A549 (cell line): ENCODE results near the gene SMAD3. TPM values are rescaled to one million over a fixed set of nuclear protein-coding genes. Genes with fewer than 3 reads are reported as not detected.

Experiments used
- ATAC-seq, 2 experiments: fragments of 200-7000 bp in 1 of 2; fragments of >200 bp in 1 of 2; cut with Nextera tagmentation in 1 of 2; cut with Tn5 transposase in 1 of 2; 3 replicates each; pipeline versions ENCODE4 v1.8.0 to v1.9.1; 2018 to 2020; ENCODE audit warnings: mild to moderate bottlenecking in 1 of 2, moderate library complexity in 1 of 2
- CTCF ChIA-PET: fragments of 300-600 bp; sonication (Branson Sonifier 250); formaldehyde crosslinking; extraction: SDS; loops from one replicate; lab custom pipeline; 2021; ENCODE audit warnings: antibody characterized with exemption, inconsistent platforms; lab: Yijun Ruan, JAX
- POLR2A ChIA-PET: fragments of 350-600 bp; formaldehyde crosslinking; extraction: SDS; loops from one replicate; lab custom pipeline; 2021; ENCODE audit warnings: antibody characterized with exemption, inconsistent platforms; lab: Yijun Ruan, JAX
- DNase-seq, 2 experiments: peaks; one replicate each; pipeline versions ENCODE4 v3.0.0 to v3.0.0-alpha.2; 2011 to 2016; ENCODE audit warnings: low read depth in 1 of 2, low spot score in 1 of 2
- FAIRE-seq: peaks from 2 replicates; lab custom pipeline; 2011; peaks lifted over from hg19 to GRCh38; lab: Jason Lieb, UNC
- H3K27ac ChIP-seq, 2 experiments: fragments of >200 bp; sonication (Bioruptor Twin); formaldehyde crosslinking; 3 replicates each; pipeline ENCODE4 v1.5.1; 2016 to 2017
- H3K4me1 ChIP-seq: fragments of >200 bp; sonication (Bioruptor Twin); formaldehyde crosslinking; 3 replicates; pipeline ENCODE4 v1.6.1; 2016
- H3K4me2 ChIP-seq: fragments of >200 bp; sonication (Bioruptor Twin); formaldehyde crosslinking; 3 replicates; pipeline ENCODE4 v1.6.1; 2016
- H3K4me3 ChIP-seq: fragments of >200 bp; sonication (Bioruptor Twin); formaldehyde crosslinking; 3 replicates; pipeline ENCODE4 v1.5.1; 2016
- H3K9me3 ChIP-seq: fragments of >200 bp; sonication (Bioruptor Twin); formaldehyde crosslinking; 3 replicates; pipeline ENCODE4 v1.6.1; 2016
- BHLHE40 ChIP-seq: IDR thresholded peaks from 2 replicates; pipeline ENCODE4 v1.6.1; 2012; ENCODE audit warnings: low read depth, low read length, inconsistent platforms
- CBX8 ChIP-seq: fragments of 200-600 bp; sonication (generic); IDR thresholded peaks from 2 replicates; pipeline ENCODE4 v1.6.1; 2016
- CEBPB ChIP-seq, 2 experiments: fragments of >200 bp in 1 of 2; sonication (Bioruptor Twin) in 1 of 2; formaldehyde crosslinking in 1 of 2; IDR thresholded peaks; 2 replicates each; pipeline ENCODE4 v1.6.1; 2012 to 2016
- CHD2 ChIP-seq: fragments of 150-350 bp; IDR thresholded peaks from 2 replicates; pipeline ENCODE4 v1.6.1; 2014; ENCODE audit warnings: low read length; ENCODE audit not compliant: partially characterized antibody
- EHF ChIP-seq: fragments of 250-450 bp; sonication (Bioruptor Pico); IDR thresholded peaks from 2 replicates; pipeline ENCODE4 v1.5.0; 2020; ENCODE audit warnings: mild to moderate bottlenecking
- FOSB ChIP-seq: fragments of 250-450 bp; sonication (Bioruptor Pico); IDR thresholded peaks from 2 replicates; pipeline ENCODE4 v1.5.0; 2020; ENCODE audit warnings: mild to moderate bottlenecking, moderate library complexity
- GATA3 ChIP-seq: IDR thresholded peaks from 2 replicates; pipeline ENCODE4 v1.6.1; 2012; ENCODE audit warnings: borderline replicate concordance
- HOXA7 ChIP-seq: fragments of 250-450 bp; sonication (Bioruptor Pico); IDR thresholded peaks from 2 replicates; pipeline ENCODE4 v1.5.0; 2020; ENCODE audit warnings: mild to moderate bottlenecking, moderate library complexity
- HOXB5 ChIP-seq: fragments of 250-450 bp; sonication (Bioruptor Pico); IDR thresholded peaks from 2 replicates; pipeline ENCODE4 v1.5.0; 2020; ENCODE audit warnings: mild to moderate bottlenecking, moderate library complexity
- KDM1A ChIP-seq: fragments of 200-600 bp; sonication (generic); IDR thresholded peaks from 2 replicates; pipeline ENCODE4 v1.6.1; 2016; ENCODE audit warnings: low read depth, mild to moderate bottlenecking
- MAZ ChIP-seq: fragments of 150-350 bp; IDR thresholded peaks from 2 replicates; pipeline ENCODE4 v1.6.1; 2014; ENCODE audit warnings: antibody characterized with exemption, low read depth, low read length, borderline replicate concordance
- MYC ChIP-seq: IDR thresholded peaks from 2 replicates; pipeline ENCODE4 v1.6.1; 2012; ENCODE audit warnings: mild to moderate bottlenecking, inconsistent platforms, low read length, improper control_type of control experiment, borderline replicate concordance
- NPAS2 ChIP-seq: fragments of 250-450 bp; sonication (Bioruptor Pico); IDR thresholded peaks from 2 replicates; pipeline ENCODE4 v1.8.0; 2022; ENCODE audit warnings: mild to moderate bottlenecking, moderate library complexity, borderline replicate concordance
- PHF8 ChIP-seq: fragments of 200-600 bp; sonication (generic); IDR thresholded peaks from 2 replicates; pipeline ENCODE4 v1.6.1; 2016; ENCODE audit warnings: low read depth, mild to moderate bottlenecking, antibody characterized with exemption, moderate library complexity, borderline replicate concordance
- RAD21 ChIP-seq, 2 experiments: fragments of >200 bp in 1 of 2; sonication (Bioruptor Twin) in 1 of 2; formaldehyde crosslinking in 1 of 2; IDR thresholded peaks in 1 of 2; conservative IDR thresholded peaks in 1 of 2; 2 replicates in 1 of 2; 3 replicates in 1 of 2; pipeline ENCODE4 v1.6.1; 2012 to 2018; ENCODE audit warnings: inconsistent platforms in 1 of 2
- RCOR1 ChIP-seq: fragments of 150-350 bp; IDR thresholded peaks from 2 replicates; pipeline ENCODE4 v1.6.1; 2014; ENCODE audit warnings: antibody characterized with exemption, low read length, low read depth
- RFX5 ChIP-seq: fragments of 450-650 bp; IDR thresholded peaks from 2 replicates; pipeline ENCODE4 v1.7.1; 2014; ENCODE audit warnings: antibody characterized with exemption, mild to moderate bottlenecking, moderate library complexity
- ZFP36 ChIP-seq: fragments of 450-650 bp; IDR thresholded peaks from 2 replicates; pipeline ENCODE4 v1.6.1; 2014; ENCODE audit warnings: borderline replicate concordance; ENCODE audit not compliant: partially characterized antibody
- ZNF302 ChIP-seq: fragments of 250-450 bp; sonication (Bioruptor Pico); IDR thresholded peaks from 2 replicates; pipeline ENCODE4 v1.9.0; 2021; ENCODE audit warnings: inconsistent platforms, mild to moderate bottlenecking, moderate library complexity
- ZSCAN20 ChIP-seq: fragments of 250-450 bp; sonication (Bioruptor Pico); IDR thresholded peaks from 2 replicates; pipeline ENCODE4 v1.8.0; 2022; ENCODE audit warnings: mild to moderate bottlenecking, moderate library complexity
- WGBS: methylation state at CpG from one replicate; pipeline ENCODE4 v1.1.6; 2017; ENCODE audit errors: missing lambda C conversion rate; 5-methylcytosine and 5-hydroxymethylcytosine counted together
- polyA plus RNA-seq, 4 experiments: library from polyadenylated mRNA; depleted of rRNA in 3 of 4; stranded (reverse); fragments of >200 nt; fragmentation: RNase III in 1 of 4; extraction: RNeasy Plus Mini Kit Qiagen cat#74134 plus additional on column Dnase treatment in 1 of 4; gene quantifications; 2 replicates in 3 of 4; 3 replicates in 1 of 4; pipeline ENCODE4 v1.2.3, GENCODE V29; 2011 to 2017
- TF ChIP-seq, protein P1 (sequence below): fragments of 250-450 bp; sonication (Bioruptor Pico); IDR thresholded peaks from 2 replicates; pipeline ENCODE4 v1.5.0; 2020; ENCODE audit warnings: low read depth, mild to moderate bottlenecking, moderate library complexity
- TF ChIP-seq, protein P2 (sequence below): fragments of 200-600 bp; sonication (generic); IDR thresholded peaks from 2 replicates; pipeline ENCODE4 v1.6.1; 2016; ENCODE audit warnings: antibody characterized with exemption, mild to moderate bottlenecking, moderate library complexity
- TF ChIP-seq, protein P3 (sequence below): fragments of 450-650 bp; IDR thresholded peaks from 2 replicates; pipeline ENCODE4 v1.6.1; 2014; ENCODE audit warnings: antibody characterized with exemption
- TF ChIP-seq, protein P4 (sequence below): fragments of >200 bp; sonication (Bioruptor Twin); formaldehyde crosslinking; IDR thresholded peaks from 3 replicates; pipeline ENCODE4 v1.5.1; 2016

SMAD3 gene
- polyA plus RNA-seq, 2 of the 4 experiments (the other 2 are of a cell fraction): 74.6 to 77.2 TPM

DNA sequence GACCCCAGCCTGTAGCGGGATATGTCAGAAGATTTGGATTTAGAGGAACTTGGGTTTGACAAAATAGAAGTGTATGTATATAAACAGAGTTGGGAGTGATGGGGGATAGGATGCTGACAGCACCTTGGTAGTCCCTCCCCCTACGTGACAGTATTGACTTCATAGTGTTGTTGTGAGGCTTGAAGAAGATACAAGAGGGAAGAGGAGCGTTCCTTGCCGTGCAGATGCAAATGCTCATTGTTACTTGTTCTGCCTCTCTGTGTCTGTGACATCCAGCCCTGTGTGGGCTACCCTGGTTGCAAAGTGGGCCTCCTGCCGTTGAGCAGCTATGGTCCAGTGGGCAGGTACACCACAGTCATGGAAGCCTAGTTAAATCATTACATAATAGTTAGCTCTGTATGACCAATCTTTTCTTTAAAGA is 45.0 kb downstream of the SMAD3 start:
- peak overlapping the region; percentile 92 to 93 for H3K27ac ChIP-seq
- no peak for TF ChIP-seq NPAS2 (CRISPR knock-in tag)
- no peak for TF ChIP-seq FOSB (CRISPR knock-in tag)
- peak; percentile 76; the same call in 1 of the 2 replicates for TF ChIP-seq EHF (CRISPR knock-in tag)
- peak; percentile 64 for TF ChIP-seq HOXA7 (CRISPR knock-in tag)
- no peak for TF ChIP-seq KDM1A
- TF ChIP-seq RFX5: no peak
- 0 out of 2 replicates have a peak, but pooled peaks have one; percentile 50 for TF ChIP-seq ZSCAN20 (CRISPR knock-in tag)
- TF ChIP-seq HOXB5 (CRISPR knock-in tag): peak; percentile 92
- no peak for TF ChIP-seq CBX8
- TF ChIP-seq RAD21 (conservative IDR thresholded peaks at IDR 0.05 in 1 of 2, IDR thresholded peaks at IDR 0.05 in 1 of 2): no peak
- peak; percentile 28; the same call in 1 of the 2 replicates for TF ChIP-seq ZNF302 (CRISPR knock-in tag)
- TF ChIP-seq MAZ: no peak
- TF ChIP-seq, protein P1, sequence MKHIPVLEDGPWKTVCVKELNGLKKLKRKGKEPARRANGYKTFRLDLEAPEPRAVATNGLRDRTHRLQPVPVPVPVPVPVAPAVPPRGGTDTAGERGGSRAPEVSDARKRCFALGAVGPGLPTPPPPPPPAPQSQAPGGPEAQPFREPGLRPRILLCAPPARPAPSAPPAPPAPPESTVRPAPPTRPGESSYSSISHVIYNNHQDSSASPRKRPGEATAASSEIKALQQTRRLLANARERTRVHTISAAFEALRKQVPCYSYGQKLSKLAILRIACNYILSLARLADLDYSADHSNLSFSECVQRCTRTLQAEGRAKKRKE (CRISPR knock-in tag): peak; percentile 81; the same call in 1 of the 2 replicates
- no peak for TF ChIP-seq RCOR1
- TF ChIP-seq, all 56 proteins: peak for 6
- ChIA-PET POLR2A (interaction anchor here (1.0 to 2.8 kb wide), 3 partner anchors 10 to 45 kb away, joined by 4 to 13 read pairs (median 4); partner anchors contain the start of gene SMAD3), CTCF (interaction anchor here (1.1 to 11.7 kb wide), 3 partner anchors 13 to 164 kb away, joined by 3 to 142 read pairs (median 12); no protein-coding TSS in a partner anchor)
- Histone ChIP-seq H3K9me3 (peaks cover 16% of the 10 kb centered on the region), H3K4me1 (peaks cover 79% of the 10 kb centered on the region), H3K4me3 (no peak overlapping the region), H3K4me2 (peak overlapping the region; percentile 72)
- DNase-seq (peak in 1 of 2 experiments; percentile 64), FAIRE-seq (no peak), ATAC-seq (no peak)
- WGBS: 66% methylated on average over 5 of the region's 5 CpGs

DNA sequence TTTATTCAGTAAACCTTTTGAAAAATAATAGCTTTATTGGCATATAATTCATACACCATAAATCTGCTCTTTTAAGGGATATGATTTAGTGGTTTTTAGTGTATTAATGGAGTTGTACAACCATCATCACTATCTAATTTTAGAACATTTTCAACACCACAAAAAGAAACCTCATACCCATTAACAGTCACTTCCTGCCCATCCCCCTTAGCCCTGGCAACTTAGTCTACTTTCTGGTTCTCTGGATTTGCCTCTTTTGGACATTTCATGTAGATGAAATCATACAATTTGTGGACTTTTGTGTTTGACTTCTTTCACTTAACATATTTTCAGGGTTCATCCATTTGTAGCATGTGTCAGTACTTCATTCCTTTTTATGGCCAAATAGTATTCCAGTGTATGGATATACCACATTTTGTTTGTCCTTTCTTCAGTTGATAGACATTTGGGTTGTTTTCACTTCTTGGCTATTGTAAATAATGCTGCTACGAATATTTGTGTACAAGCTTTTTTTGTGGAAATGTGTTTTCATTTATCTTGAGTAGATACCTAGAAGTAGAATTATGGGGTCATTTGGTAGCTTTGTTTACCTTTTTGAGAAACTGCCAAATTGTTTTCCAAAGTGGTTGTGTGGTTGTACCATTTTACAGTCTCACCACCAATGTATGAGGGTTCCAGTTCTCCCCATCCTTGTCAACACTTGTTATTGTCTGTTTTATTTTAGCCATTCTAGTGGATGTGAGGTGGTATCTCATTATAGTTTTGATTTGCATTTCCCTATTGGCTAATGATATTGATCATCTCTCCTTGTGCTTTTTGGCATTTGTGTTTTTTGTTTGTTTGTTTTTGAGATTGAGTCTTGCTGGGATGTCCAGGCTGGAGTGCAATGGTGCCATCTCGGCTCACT is 45.8 kb downstream of the SMAD3 start:
- H3K4me2 ChIP-seq: peak overlapping the region; percentile 72
- WGBS: 84% methylated on average over 2 of the region's 2 CpGs
- H3K9me3 ChIP-seq: peaks cover 16% of the 10 kb centered on the region
- peaks cover 79% of the 10 kb centered on the region for H3K4me1 ChIP-seq
- CTCF ChIA-PET: interaction anchor here (1.1 to 11.7 kb wide), 3 partner anchors 12 to 165 kb away, joined by 3 to 142 read pairs (median 12); no protein-coding TSS in a partner anchor
- H3K4me3 ChIP-seq: no peak overlapping the region
- peak overlapping the region; percentile 92 to 93 for H3K27ac ChIP-seq
- POLR2A ChIA-PET: interaction anchor here (2.8 kb wide), 1 partner anchor 15 kb away, joined by 13 read pairs; no protein-coding TSS in a partner anchor
- no peak for DNase-seq
- FAIRE-seq: no peak
- no peak for ATAC-seq
- TF ChIP-seq HOXA7 (CRISPR knock-in tag) (peak; percentile 61; the same call in 1 of the 2 replicates), RAD21 (conservative IDR thresholded peaks at IDR 0.05 in 1 of 2, IDR thresholded peaks at IDR 0.05 in 1 of 2) (no peak), ZNF302 (CRISPR knock-in tag) (peak; percentile 65; the same call in 1 of the 2 replicates), BHLHE40 (no peak), HOXB5 (CRISPR knock-in tag) (peak; percentile 67), CBX8 (no peak), EHF (CRISPR knock-in tag) (peak; percentile 47; the same call in 1 of the 2 replicates), ZFP36 (peak; percentile 94), GATA3 (no peak), PHF8 (no peak), MYC (no peak), RCOR1 (no peak), CHD2 (no peak), CEBPB (IDR thresholded peaks at IDR 0.05) (no peak)
- TF ChIP-seq, protein P2, sequence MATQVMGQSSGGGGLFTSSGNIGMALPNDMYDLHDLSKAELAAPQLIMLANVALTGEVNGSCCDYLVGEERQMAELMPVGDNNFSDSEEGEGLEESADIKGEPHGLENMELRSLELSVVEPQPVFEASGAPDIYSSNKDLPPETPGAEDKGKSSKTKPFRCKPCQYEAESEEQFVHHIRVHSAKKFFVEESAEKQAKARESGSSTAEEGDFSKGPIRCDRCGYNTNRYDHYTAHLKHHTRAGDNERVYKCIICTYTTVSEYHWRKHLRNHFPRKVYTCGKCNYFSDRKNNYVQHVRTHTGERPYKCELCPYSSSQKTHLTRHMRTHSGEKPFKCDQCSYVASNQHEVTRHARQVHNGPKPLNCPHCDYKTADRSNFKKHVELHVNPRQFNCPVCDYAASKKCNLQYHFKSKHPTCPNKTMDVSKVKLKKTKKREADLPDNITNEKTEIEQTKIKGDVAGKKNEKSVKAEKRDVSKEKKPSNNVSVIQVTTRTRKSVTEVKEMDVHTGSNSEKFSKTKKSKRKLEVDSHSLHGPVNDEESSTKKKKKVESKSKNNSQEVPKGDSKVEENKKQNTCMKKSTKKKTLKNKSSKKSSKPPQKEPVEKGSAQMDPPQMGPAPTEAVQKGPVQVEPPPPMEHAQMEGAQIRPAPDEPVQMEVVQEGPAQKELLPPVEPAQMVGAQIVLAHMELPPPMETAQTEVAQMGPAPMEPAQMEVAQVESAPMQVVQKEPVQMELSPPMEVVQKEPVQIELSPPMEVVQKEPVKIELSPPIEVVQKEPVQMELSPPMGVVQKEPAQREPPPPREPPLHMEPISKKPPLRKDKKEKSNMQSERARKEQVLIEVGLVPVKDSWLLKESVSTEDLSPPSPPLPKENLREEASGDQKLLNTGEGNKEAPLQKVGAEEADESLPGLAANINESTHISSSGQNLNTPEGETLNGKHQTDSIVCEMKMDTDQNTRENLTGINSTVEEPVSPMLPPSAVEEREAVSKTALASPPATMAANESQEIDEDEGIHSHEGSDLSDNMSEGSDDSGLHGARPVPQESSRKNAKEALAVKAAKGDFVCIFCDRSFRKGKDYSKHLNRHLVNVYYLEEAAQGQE: no peak
- TF ChIP-seq, protein P3, sequence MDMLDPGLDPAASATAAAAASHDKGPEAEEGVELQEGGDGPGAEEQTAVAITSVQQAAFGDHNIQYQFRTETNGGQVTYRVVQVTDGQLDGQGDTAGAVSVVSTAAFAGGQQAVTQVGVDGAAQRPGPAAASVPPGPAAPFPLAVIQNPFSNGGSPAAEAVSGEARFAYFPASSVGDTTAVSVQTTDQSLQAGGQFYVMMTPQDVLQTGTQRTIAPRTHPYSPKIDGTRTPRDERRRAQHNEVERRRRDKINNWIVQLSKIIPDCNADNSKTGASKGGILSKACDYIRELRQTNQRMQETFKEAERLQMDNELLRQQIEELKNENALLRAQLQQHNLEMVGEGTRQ: no peak
- TF ChIP-seq, protein P4, sequence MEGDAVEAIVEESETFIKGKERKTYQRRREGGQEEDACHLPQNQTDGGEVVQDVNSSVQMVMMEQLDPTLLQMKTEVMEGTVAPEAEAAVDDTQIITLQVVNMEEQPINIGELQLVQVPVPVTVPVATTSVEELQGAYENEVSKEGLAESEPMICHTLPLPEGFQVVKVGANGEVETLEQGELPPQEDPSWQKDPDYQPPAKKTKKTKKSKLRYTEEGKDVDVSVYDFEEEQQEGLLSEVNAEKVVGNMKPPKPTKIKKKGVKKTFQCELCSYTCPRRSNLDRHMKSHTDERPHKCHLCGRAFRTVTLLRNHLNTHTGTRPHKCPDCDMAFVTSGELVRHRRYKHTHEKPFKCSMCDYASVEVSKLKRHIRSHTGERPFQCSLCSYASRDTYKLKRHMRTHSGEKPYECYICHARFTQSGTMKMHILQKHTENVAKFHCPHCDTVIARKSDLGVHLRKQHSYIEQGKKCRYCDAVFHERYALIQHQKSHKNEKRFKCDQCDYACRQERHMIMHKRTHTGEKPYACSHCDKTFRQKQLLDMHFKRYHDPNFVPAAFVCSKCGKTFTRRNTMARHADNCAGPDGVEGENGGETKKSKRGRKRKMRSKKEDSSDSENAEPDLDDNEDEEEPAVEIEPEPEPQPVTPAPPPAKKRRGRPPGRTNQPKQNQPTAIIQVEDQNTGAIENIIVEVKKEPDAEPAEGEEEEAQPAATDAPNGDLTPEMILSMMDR: no peak
- TF ChIP-seq, protein P1 (CRISPR knock-in tag): no peak
